Measurements from ENCODE around the gene CARD11.

DNA sequence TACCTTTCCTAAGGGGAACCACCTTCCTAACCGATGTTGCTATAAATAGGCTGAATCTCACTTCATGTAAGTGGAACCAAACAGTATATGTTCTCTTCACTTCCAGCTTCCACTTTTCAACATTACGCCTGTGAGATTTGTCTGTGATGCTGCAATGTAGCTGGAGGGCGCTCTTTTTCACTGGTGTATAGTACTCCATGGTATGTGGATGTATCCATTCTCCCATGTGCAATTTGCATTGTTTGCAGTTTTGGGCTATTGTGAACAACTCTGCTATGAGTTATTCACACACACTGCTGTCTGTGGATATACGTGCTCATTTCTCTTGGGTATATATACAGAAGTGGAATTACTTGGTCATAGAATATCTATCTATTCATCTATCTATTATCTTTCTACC is 123.6 kb downstream of the CARD11 start:
- TF ChIP-seq, protein P1, sequence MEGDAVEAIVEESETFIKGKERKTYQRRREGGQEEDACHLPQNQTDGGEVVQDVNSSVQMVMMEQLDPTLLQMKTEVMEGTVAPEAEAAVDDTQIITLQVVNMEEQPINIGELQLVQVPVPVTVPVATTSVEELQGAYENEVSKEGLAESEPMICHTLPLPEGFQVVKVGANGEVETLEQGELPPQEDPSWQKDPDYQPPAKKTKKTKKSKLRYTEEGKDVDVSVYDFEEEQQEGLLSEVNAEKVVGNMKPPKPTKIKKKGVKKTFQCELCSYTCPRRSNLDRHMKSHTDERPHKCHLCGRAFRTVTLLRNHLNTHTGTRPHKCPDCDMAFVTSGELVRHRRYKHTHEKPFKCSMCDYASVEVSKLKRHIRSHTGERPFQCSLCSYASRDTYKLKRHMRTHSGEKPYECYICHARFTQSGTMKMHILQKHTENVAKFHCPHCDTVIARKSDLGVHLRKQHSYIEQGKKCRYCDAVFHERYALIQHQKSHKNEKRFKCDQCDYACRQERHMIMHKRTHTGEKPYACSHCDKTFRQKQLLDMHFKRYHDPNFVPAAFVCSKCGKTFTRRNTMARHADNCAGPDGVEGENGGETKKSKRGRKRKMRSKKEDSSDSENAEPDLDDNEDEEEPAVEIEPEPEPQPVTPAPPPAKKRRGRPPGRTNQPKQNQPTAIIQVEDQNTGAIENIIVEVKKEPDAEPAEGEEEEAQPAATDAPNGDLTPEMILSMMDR (IDR thresholded peaks at IDR 0.05), result no peak
- TF ChIP-seq POLR2A (IDR thresholded peaks at IDR 0.05), result no peak

Data from testis (tissue), 2 donors.